Activated gamma-delta T cell (primary cell): ENCODE results near the gene USP10.

ENCODE experiments used
- DNase-seq: peaks from one replicate; lab custom pipeline; 2025; lab: John Stamatoyannopoulos, UW

Gene USP10

DNA sequence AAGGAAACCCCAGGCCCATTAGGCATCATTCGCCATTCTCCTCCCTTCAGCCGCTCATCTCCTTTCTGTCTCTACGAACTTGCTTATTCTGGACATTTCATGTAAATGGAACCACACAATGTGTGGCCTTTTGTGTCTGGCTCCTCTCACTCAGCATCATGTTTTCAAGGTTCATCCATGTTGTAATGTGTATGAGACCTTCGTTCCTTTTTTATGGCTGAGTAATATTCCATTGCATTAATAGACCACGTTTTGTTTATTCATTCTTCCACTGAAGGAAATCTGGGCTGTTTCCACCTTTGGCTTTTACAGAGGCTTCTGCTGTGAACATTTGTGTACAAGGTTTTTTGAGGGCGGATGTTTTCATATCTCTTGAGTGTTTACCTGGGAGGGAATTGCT is 123.2 kb downstream of the USP10 start:
- no peak for DNase-seq

- DNase-seq: no peak
These were observed 123.7 kb downstream of the USP10 start for GRCh38 chr16:84823484-84823883.

DNA sequence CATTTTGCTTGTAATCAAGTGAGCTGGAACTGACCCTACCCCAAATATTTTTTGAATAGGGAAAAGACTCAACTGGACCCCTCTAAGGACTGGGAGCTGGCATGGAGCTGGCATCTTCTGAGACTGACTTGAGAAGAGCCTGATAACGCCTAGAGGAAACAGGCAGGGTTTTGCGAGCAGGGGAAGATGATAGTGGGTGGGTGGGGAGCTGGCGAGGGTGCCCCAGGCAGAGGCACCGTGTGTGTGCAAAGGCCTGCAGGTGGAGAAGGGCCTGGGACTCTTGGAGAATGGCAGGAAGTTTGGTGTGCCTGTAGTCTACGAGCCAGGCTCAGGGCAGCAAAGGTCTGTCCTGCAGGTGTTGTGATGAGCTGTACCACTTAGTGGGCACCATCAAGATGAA is 124.1 kb downstream of the USP10 start:
- no peak for DNase-seq

DNA sequence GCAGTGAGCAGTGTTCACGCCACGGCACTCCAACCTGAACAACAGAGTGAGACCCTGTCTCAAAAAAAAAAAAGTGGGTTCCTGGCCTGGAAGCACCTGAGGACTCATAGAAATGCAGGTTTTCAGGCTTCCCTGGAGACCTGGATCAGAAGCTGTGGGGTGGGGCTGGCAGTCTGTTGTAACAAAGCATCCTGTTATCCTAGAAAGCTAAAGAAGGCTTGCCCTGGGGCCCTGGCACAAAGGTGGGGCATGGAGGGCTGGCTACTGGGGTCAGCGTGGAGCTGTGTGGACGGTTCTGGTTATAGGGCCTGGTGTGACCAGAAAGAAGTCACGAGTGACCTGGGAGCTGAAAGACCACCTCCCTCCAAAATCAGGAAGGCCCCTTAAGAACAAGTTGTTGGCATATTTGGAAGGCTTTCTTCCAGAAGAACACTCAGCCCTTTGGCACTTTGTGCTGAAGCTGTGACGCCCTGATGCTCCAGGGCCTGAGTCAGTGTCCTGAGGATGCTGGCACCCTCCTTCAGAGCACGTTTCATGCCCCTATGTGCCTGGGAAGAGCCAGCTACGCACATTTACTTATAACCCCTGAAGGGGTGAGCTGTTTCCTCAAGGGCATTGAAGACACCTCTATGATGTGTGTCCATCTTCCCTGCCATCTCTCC is 126.2 kb downstream of the USP10 start:
- no peak for DNase-seq

- no peak for DNase-seq
These were observed 126.8 kb downstream of the USP10 start for GRCh38 chr16:84826558-84826941.

- no peak for DNase-seq
These were observed 127.4 kb downstream of the USP10 start for GRCh38 chr16:84827131-84827574.

DNA sequence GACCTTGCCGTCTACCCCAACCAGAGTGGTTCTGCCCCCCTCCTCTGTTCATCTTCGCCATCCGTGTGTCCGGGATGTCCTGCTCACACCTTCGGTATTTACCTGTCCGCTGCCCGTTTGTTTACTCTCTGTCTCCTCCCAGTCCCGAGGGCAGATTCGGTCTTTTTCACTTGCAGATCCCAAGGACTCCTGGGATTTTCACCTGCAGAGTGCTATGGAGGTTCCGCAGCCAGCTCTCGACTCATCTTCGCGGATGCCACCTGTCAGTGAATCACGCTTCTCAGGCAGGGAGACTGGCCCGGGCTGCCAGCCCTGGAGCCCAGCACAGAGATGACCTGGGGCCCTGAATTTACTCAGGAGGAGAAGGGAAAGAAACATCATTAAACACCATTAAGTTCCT is 128.1 kb downstream of the USP10 start:
- no peak for DNase-seq

DNA sequence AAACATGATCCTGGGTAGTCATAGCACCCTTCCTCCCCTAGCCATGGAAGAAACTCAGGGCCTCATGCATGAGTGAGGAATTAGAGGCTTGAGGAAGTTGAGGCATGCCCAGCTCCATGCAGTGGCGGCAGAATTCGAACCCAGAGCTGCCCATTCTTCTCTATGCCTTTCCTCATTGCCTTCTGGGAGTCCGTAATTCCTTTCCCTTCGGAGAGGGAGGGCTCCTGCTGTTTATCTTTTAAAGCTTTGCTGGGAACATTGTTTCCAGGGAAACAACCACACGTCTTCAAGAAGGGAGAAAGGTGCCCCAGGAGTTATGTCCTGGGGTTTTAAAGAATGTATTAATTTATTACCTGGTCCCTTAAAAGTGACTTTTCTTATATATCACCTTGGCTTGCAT is 128.5 kb downstream of the USP10 start:
- DNase-seq: no peak
